ENCODE measurements around the gene HSPBP1.

The HSPBP1 gene

DNA sequence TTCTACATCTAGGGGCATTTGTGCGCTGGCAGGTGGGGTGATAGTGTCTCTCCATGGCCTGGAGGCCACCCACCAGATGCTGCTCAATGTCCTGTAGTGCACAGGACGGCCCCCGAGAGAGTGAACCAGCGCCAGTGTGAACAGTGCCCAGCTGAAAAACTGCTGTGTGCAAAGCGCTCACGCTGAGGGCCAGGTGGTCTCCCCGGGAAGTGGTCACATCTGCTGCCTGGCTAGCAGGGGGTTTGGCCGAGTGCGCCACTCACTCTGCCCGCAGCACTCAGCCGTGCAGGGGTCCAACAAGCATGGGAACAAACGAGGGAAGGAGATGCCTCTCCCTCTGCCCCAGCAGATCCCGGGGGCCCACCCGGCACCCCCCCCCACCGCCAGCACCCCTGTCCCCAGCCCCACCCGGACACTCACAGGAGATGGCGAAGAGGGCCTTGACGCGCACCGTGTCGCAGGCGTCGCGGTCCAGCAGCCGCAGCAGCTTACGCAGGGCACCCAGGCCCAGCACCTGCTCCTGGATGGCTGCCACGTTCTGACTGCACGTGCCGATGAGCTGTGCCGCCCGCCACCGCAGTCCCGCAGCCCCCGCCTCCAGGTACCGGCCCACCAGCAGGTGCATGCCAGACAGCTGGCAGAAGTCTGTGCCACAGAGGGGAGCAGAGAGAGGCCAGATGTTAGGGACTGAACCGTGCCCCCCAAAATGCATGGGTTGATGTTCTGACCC lies 5.8 kb downstream of the HSPBP1 start:
- DNase-seq, result no peak

DNA sequence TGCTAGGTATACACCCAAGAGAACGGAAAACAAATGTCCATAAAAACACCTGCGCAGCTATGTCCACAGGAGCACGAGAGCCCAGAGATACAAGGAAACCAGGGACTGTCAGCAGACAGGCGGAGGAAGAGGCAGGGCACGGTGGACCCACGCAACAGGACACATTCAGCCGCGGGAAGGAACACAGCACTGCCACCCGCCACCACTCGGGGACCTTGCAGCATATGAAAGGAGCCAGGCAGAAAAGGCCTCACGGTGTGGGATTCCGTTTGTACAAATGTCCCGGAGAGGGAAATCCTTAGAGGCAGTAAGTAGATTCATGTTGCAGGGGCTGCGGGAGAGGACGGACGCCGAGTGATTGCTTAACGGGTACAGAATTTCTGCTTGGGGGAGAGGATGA lies 7.8 kb downstream of the HSPBP1 start:
- DNase-seq, result no peak

DNA sequence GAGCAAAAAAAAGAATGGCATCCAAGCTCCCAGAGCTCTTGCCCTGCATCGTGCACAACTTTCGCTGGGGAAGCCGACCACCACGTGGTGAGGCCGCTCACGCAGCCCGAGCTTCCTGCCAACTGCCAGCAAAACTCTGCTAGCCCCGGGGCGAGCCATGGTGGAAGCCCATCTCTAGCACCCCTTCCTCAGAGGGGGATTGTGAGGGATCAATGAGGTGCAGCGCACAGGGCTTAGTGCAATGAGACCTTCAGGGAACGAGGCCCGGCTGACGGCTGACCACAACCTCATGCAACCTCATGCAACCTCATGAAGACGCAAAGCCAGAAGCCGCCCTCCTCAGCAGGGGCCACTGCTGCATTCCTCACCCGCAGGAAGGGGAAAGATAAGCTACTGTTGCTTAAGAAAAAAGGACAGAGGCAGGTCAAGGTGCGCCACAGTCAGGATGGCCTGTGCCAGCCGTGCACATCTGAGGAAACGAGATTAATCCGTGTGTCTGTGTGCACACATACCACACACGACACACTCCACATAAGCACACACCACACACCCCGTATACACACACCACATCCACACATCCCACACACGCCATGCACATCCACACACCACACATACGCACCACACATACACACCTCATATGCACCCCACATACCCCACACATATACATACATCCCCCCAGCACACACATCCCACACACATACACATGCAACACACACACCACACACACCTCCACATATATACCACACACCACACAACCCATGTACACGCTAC lies 9.6 kb downstream of the HSPBP1 start:
- DNase-seq, result no peak

DNA sequence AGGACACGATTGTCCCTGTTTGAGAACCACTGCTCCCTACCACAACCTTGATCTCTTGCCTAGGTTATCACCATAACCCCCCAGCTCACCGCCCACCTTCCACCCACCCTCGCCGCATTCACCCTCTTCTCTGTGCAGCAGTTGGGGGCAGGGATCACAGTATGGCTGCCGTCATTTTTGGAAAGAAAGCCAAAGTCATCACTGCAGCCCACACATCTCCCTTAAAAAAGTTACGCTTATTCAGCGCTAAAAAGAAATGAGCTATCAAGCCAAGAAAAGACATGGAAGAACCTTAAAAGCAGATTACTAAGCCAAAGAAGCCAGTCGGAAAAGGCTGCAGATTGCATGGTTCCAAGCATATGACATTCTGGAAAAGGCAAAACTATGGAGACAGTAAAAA lies 10.6 kb downstream of the HSPBP1 start:
- no peak for DNase-seq

DNA sequence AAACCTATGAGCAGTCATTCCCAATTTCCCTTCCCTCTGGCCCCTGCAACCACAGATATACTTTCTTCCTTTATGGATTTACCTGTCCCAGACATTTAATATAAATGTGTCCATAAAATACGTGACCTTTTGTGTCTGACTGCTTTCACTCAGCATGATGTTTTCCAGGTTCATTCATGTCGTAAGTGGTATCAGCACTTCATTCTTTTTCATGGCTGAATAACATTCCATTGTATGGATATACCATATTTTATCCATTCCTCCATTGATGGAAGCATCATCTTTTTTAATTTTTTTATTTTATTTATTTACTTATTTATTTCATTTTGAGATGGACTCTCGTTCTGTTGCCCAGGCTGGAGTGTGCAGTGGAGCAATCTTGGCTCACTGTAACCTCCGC lies 13.1 kb downstream of the HSPBP1 start:
- DNase-seq, result no peak

DNA sequence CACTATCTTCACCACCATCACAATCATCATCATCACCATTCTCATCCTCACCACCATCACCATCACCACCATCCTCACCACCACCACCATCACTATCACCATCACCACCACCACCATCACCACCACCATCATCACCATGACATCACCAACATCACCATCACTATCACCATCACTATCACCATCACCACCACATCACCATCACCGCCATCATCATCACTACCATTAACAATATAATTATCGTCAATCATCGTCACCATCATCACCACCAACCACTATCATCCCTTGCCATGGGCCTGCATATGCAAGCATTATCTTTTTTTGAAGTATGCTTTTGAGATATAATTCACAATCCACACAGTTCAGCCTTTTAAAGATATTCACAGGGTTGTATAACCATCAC lies 13.5 kb downstream of the HSPBP1 start:
- DNase-seq, result no peak

DNA sequence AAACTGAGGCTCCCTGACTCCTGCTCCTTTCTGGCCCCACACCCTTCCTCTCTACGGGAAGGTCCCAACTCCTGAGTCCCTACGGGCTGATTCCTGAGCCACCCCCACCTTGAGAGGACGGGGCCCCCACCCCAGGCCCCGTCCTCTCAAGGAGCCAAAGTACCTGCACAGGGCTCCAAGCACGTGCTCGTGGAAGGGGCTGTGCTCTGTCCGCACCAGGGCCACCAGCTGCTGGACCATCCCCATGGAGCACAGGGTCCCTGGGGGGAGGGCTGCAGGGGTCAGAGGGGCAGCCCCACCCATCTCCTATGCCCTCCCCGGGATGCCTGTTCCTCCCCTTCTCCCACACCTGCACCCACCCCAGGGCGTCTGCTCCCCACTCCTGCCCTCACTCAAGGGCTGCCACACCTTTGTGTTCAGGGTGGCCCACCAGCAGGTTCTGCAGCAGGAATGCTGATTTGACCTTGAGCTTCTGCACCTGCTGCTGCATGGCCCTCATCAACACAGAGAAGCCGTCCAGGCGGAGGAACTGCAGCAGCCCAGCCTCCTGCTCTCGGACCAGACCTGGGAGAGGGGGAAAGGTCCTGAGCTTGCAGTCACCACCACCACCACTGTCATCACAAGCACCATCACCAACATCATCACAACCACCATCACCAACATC lies 14.1 kb downstream of the HSPBP1 start:
- DNase-seq, result no peak

DNA sequence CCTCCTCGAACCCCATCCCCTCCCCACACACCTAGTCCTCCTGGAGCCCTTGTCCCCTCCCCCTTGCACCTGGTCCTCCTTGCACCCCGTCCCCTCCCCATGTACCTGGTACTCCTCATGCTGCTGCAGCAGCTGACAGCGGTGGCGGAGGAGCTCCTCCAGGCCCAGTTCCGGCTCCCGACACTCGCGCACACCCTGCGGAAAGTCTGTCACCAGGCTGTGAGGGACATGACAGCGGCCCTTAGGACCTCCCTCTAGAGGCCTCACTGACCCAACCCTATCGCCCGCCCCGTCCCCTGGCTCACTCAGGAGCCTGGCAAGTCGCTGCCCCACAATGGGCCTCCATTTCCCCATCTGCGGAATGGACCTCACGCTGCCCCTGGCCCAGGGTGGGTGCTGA lies 14.7 kb downstream of the HSPBP1 start:
- no peak for DNase-seq

DNA sequence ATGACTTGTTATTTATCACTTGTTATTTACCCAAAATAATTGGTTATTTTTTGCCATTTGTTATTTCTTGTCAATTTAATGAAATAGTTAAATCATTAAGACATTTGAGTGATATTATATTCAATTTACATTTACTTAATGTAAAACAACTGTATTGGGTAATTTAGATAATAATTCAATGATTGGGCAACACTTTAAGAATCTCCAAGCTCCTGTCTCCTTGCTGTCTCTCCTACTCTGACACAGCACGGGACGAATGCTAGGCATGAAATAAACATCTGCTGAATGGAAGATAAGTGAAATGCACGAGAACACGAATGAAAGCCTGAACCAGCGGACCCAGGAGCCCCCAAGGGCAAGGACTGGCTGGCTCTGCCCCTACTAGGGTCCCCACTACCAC lies 15.4 kb downstream of the HSPBP1 start:
- DNase-seq, result no peak

DNA sequence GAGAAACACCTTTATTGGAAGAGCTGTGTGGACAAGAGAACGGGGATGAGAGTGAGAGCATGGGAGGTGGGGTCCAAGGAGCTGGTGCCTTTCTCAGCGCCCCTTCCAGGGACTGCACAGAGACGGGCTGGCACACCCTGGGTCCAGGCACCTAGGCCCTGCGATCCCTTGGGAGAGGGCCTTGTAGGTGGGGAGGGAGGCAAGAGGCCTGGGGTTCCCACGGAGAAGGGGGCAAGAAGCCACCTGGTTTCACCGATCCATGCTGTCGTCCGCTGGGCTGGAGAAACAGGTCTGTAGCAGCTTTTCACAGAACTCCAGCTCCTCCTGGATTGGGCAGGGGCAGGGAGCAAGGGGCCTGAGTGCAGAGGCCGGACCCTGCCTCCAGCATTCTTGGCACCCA lies 17.6 kb downstream of the HSPBP1 start:
- no peak for DNase-seq

DNA sequence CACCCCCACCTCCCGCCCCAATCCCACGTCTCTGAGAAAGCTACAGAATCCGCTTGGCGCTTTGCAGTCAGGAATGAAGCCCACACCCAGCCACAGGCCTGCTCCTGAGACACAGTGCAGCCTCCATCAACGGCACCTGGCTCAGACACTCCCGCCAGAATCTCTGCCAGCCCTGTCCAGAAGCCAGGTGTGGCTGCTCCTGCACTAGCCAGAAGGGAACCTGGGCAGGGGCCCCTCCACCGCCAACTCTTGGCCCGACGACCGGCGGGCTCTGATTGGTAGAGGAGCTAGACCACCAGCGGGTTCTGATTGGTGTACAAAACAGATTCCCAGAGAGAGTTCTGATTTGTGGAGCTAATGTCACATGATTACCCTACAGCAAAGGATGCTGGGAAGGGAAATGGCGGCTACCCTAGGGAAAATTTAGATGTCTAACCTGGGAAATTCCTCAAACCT lies 18.2 kb downstream of the HSPBP1 start:
- DNase-seq, result no peak

DNA sequence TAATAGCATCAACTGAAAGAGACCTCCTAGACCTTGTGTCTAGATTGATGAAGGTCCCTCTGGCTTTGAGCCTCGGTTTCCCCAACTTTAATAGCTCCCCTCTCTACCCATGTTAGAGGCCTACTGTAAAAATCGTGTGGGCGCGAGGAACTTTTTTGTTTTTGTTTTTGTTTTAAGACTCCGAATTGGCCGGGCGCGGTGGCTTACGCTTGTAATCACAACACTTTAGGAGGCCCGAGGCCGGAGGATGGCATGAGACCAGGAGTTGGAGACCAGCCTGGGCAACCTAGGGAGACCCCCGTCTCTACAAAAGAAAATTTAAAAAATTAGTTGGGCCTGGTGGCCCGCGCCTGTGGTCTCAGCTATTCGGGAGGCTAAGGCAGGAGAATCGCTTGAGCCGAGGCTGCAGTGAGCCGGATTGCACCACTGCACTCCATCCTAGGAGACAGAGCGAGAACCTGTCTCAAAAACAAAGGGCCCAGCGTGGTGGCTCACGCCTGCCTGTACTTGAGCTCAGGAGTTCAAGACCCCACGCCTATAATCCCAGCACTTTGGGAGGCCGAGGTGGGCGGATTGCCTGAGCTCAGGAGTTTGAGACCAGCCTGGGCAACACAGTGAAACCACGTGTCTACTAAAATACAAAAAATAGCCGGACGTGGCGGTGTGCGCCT lies 20.2 kb downstream of the HSPBP1 start:
- no peak for DNase-seq

DNA sequence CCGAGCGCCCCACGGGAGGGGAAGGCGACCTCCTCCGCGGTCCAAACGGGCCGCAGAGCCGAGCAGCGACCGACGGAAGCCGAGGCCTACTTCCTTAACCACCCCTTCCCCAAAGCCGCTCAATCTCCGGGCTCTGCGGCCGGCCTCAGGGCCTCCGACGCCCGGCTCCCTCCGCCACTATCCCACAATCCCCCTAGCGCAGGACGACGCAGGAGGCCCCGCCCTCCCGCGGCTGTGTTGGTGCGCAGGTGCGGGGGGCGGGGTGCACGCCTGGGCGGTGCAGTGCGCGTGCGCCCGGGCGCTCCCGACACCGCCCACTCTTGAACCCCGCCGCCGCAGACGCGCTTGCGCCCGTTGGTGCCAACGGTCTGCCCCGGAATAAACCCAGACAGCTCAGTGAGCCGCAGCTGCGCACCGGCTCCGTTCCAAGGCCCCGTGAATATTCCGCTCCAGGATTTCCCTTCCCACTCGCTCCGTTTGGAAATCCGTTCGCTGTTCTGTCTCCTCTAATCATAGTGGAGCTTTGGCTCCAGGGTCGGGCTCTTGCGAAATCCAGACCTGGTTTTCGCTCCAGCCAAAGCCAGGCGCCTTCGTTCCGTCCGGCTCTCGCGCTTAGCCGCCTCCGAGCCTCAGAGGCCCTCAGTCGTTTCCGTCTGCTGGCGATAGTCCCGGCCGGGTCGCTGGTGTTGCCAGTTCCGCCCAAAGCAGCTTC lies 20.9 kb downstream of the HSPBP1 start, which contains the start of gene PPP6R1:
Gene PPP6R1, minus strand, starts transcription at position 190 of the 712 bp plus-strand sequence. CDS start 11,914 bp downstream, outside the sequence.
- DNase-seq, result peak; percentile 95

DNA sequence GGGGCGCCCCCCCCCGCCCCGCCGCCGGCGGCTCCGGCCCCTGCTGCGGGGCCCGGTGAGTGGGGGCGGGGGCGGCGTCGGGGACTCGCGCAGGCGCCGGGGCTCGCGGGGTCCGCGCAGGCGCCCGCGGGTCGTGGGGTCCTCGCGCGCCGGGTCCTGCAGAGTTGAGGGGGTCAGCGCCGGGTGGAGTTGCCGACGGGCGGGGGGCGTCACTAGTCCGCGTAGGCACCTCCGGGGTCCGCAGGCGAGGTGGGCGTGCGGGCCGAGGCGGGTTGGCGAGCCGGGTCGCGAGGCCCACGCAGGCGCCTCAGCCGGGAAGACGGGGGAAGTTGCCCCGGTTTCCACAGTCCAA lies 21.5 kb downstream of the HSPBP1 start:
- peak; percentile 48 for DNase-seq

DNA sequence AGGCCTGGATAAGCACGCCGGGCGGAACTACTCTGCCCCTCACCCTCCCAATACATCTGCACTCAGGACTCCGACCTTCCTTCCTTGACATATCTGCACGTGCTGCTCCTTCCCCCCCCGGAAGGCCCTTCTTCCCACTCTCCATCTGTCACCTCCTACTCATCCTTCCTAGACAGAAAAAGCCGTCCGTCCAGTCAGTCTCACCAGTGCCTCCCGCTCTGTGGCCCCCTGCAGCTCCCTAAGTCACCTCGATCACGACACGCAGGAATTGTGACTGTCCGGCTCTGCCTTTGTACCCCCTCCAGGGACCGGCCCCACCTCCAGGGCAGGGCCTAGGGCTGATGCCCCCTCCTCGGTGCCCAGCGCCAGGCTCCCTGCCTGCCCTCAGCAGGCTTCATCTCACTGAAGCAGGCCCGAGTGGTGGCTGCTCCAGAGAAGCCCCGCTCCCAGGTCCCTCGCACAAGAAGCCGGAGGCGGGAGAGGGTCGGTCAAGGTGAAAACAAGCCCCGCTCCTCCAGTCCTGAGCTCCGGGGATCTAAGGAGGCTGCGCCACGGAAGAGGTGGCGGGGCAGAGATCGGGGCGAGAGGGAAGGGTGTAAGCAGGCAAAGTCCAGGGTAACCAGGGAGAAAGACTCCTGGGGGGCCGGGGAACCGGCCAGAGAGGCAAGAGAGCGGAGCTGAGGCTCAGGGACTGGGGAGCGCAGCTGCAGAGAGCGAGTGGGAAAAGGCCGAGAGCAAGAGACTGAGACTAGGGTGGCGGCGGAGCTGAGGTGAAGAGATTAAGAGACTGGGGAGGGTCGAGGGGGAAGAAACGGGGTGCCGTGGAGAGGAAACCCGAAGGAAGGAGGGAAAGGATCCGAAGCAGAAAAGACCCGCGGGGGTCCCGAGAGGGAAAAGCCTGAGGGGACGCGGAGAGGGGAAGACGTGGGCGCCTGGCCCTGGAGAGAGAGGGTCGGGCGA lies 22.2 kb downstream of the HSPBP1 start:
- no peak for DNase-seq

DNA sequence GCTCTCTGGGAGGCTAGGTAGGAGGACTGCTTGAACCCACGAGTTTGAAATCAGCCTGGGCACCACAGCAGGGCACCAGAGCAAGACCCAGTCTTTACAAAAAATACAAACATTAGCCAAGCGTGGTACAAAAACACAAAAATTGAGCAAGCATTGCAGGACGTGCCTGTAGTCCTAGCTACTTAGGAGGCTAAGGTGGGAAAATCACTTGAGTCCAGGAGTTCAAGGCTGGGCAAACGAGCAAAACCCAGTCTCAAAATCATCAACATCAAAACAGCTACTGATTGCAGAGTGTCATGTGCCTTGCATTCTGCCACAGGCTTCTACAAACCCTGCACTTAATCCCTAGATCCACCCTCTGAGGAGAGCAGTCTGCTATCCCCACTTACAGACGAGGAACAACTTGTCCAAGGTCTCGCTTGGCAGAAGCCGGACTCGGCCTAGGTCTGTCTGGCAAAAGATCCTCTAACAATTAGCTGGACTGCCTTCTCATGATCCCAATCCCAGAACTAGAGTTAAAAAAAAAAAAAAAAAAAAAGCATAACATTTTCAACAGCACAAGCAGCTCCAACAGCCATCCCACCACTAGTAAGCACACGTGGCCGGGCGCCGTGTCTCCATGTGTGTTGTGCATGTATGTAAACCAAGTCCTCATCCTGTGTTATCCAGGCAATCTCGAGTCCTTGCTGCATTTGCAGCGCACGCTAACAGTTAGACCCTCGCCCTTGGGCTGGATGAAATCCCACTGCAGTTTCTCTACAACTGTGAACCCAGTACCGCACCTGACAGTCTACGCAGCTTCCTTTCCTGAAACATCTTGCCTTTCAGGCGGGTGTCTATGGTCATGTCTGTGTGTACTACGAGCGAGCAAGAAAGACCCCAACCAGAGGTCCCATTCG lies 23.1 kb downstream of the HSPBP1 start:
- no peak for DNase-seq

DNA sequence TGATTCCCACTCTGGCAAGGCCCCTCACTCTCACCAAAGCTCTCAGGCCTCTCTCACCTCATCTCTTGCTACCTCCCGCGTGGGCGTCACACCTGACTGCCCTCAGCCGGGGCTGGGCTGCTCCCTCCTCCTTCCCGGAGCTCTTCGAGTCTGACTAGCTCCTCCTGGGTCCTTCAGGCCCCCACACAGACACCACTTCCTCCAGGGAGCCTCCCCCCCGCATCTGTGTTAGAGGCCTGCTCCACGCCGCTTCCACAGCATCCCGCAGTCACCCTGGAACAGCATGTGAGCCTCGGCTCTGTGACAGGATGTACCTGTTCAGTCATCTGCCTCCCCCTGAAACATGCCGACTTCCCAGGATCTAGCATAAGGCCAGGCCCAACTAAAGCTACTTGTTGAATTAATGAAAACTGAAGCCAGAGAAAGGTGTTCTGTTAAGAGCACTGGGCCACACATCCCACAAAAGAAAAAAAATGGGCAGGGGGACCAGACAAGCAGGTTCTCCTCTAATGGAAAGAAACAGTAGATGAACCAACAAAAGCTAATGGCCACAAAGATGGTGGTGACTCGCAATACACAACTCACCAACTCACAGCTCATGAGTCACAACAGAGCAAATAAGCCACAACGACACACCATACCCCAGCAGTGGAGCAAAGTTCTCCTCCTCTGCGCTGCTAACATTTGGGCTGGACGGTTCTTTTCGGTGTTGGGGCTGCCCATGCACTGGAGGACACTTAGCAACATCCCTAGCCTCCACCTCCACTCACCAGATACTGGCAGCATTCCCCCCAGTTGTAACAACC lies 24.1 kb downstream of the HSPBP1 start:
- peak; percentile 52 for DNase-seq

DNA sequence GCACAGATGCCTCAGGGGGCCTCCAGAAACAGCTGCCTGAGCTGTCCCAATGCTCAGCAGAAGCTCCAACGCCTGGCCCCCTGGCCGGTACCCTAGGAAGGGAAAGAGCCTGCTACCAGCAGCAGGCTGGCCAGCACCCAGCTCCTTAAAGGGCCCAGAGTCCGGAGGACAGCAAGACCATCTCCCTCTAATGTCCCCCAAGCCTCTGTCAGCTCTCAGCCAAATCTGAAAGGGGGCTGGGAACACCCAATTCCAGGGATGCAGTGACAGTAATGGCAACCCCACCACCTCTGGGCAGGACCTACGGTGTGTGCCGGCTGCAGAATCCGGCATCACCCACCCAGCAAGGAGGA lies 25.3 kb downstream of the HSPBP1 start:
- no peak for DNase-seq

DNA sequence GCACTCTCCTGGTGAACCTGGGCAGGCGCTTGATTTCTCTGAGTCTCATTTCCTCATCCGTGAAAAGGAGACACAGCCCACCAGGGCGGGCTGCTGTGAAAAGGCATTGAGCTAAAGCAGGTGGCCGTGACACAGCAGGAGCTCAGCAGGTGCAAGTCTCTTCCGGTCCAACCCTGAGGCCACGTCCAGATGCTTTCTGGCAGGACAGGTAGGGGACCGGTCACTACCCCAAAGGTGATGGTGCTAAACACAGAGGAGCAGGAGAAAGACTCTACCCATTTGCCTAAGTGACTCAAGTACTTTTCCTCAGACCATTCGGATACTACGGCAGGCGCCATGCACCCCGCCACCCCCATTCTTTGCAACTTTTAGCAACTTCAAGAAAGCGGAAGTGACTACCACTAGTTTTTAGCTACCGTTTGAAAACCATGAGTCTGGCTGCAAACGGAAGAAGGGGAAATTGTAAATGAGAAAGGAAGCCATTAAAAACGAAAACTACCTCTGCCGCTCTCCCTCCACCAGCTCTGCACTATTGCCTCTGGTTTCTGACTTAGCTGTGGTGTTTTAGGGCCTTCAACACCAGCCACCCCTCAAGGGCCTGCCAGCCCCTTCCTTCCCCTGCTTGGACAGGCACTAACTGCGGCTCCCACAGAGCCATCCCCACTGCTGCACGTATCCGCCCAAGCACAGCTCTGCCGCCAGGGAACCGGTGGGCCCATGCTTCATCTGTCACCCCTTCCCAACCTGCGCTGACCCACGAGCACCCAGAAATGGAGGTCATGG lies 25.9 kb downstream of the HSPBP1 start:
- peak; percentile 76 for DNase-seq

Data from CD4-positive, alpha-beta T cell treated with Interleukin-15 for 1 hour (primary cell).